Gastrocnemius medialis (tissue), 4 donors: ENCODE data around the gene SETD3. TPM values are rescaled to one million over a fixed set of nuclear protein-coding genes. Genes with fewer than 3 reads are reported as not detected.

Experiments
- ATAC-seq, 2 donors: fragments of 150-250 bp; one replicate each; pipeline ENCODE4 v1.9.1; 2016
- DNase-seq, 2 donors: peaks; one replicate each; pipeline ENCODE4 v3.0.0-alpha.2; 2019
- H3K27ac ChIP-seq, 4 donors: fragments of 200-600 bp; sonication (generic); 1 replicate in 1 of 4; 2 replicates in 3 of 4; pipeline ENCODE4 v1.5.1; 2016 to 2018; ENCODE audit warnings: mild to moderate bottlenecking in 2 of 4, moderate library complexity in 1 of 4
- H3K27me3 ChIP-seq, 3 donors: fragments of 200-600 bp; sonication (generic) in 2 of 3; 1 replicate in 1 of 3; 2 replicates in 2 of 3; pipeline versions ENCODE4 v1.5.1 to v1.6.0; 2016 to 2019; ENCODE audit warnings: mild to moderate bottlenecking in 1 of 3, moderate library complexity in 1 of 3
- H3K36me3 ChIP-seq, 2 donors: fragments of 200-600 bp; sonication (generic) in 1 of 2; one replicate each; pipeline ENCODE4 v1.5.1; 2017 to 2018
- H3K4me1 ChIP-seq, 2 donors: fragments of 200-600 bp; sonication (generic) in 1 of 2; one replicate each; pipeline ENCODE4 v1.5.1; 2016 to 2017; ENCODE audit warnings: mild to moderate bottlenecking in 2 of 2
- H3K4me3 ChIP-seq, 4 donors: fragments of 200-600 bp; sonication (generic) in 3 of 4; 1 replicate in 1 of 4; 2 replicates in 3 of 4; pipeline ENCODE4 v1.5.1; 2016 to 2019; ENCODE audit warnings: mild to moderate bottlenecking in 2 of 4
- H3K9me3 ChIP-seq, 3 donors: fragments of 200-600 bp; sonication (generic) in 2 of 3; 1 replicate in 1 of 3; 2 replicates in 2 of 3; pipeline ENCODE4 v1.5.1; 2016 to 2019
- POLR2A ChIP-seq, 2 donors: fragments of 450-650 bp; IDR thresholded peaks; one replicate each; pipeline ENCODE4 v1.6.1; 2017; ENCODE audit warnings: antibody characterized with exemption in 2 of 2, mild to moderate bottlenecking in 2 of 2, moderate library complexity in 2 of 2
- in situ Hi-C, 4 donors: fragments of 200-750 bp; cut with MboI; loops; one replicate each; pipeline versions ENCODE4 v1.15.0 to v1.8.0; 2017; ENCODE audit warnings: low sequenced_read_pairs in 4 of 4
- intact Hi-C: fragments of 100-400 bp; cut with DNase I; formaldehyde crosslinking; loops from one replicate; pipeline ENCODE4 v1.15.1; 2023; ENCODE audit warnings: low total_unique reads
- total RNA-seq, 4 donors: library from RNA; depleted of rRNA; stranded (reverse); fragments of >200 nt; gene quantifications; one replicate each; pipeline versions ENCODE4 v1.1.0 to v1.2.3, GENCODE V29; 2016
- TF ChIP-seq, protein P1 (sequence below), 5 experiments: fragments of 450-650 bp in 3 of 5; fragments of 200-600 bp in 2 of 5; sonication (generic) in 2 of 5; IDR thresholded peaks in 4 of 5; conservative IDR thresholded peaks in 1 of 5; 1 replicate in 4 of 5; 2 replicates in 1 of 5; pipeline ENCODE4 v1.5.1; 2016 to 2019; ENCODE audit warnings: antibody characterized with exemption in 5 of 5, mild to moderate bottlenecking in 3 of 5, moderate library complexity in 3 of 5

The SETD3 gene
- total RNA-seq, 4 donors from 2014 or later = 116 to 170 (median 117) TPM

DNA sequence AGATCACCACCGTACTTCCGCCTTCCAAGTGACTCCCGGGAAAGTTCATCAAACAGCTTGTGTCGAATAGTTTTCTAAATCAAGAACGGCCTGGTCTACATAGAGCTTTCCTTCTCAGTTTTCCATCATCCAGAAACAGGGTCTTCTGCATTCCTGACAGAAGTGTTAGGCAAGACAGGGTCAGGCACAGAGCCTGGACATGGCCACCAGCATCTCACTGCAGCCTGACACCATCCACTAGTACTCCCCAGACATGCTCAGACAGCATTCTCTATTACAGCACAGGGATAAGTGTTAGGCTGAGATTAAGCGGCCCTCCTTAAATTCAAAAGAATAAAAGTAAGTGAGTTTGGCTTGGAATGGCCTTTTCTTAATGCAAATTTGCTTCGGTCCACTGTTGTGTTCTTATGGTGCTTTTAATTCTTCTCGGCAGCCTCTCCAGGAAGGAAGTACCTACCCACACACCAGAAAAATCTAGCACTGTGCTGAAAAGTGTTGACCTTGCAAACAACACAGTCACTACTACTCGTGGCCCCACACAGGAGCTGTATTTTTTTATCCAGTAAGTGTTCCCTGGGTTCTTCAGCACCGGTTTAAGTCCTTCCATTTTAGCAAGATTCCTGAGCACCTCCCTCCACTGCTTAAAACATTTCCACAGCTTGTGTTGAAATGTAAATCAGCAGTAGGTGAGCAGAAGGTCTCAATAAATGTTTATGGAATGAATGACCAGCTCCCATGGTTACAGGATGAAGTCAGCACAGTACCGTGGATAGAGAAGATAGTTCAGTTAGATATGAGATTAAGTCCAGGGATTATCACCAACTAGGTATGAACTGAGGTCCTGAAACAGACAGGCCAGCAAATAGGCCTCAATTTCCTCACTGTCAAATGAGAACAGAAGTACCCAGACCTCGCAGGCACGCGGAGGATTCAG, 44.1 kb downstream of the SETD3 start:
- Histone ChIP-seq H3K36me3 (peaks cover 0 to 12% of the 10 kb centered on the region in 2 donors), H3K27ac (no peak overlapping the region), H3K4me1 (peaks cover under 1% of the 10 kb centered on the region in 2 donors), H3K9me3 (no peaks in the 10 kb centered on the region), H3K4me3 (no peak overlapping the region), H3K27me3 (no peaks in the 10 kb centered on the region)
- TF ChIP-seq, protein P1, sequence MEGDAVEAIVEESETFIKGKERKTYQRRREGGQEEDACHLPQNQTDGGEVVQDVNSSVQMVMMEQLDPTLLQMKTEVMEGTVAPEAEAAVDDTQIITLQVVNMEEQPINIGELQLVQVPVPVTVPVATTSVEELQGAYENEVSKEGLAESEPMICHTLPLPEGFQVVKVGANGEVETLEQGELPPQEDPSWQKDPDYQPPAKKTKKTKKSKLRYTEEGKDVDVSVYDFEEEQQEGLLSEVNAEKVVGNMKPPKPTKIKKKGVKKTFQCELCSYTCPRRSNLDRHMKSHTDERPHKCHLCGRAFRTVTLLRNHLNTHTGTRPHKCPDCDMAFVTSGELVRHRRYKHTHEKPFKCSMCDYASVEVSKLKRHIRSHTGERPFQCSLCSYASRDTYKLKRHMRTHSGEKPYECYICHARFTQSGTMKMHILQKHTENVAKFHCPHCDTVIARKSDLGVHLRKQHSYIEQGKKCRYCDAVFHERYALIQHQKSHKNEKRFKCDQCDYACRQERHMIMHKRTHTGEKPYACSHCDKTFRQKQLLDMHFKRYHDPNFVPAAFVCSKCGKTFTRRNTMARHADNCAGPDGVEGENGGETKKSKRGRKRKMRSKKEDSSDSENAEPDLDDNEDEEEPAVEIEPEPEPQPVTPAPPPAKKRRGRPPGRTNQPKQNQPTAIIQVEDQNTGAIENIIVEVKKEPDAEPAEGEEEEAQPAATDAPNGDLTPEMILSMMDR (IDR thresholded peaks at IDR 0.05 in 4 of 5, conservative IDR thresholded peaks at IDR 0.05 in 1 of 5) = no peak
- no peak for TF ChIP-seq POLR2A (IDR thresholded peaks at IDR 0.05)
- in situ Hi-C loops = no loop called here
- ATAC-seq = no peak
- no peak for DNase-seq
- intact Hi-C loops = no loop called here

DNA sequence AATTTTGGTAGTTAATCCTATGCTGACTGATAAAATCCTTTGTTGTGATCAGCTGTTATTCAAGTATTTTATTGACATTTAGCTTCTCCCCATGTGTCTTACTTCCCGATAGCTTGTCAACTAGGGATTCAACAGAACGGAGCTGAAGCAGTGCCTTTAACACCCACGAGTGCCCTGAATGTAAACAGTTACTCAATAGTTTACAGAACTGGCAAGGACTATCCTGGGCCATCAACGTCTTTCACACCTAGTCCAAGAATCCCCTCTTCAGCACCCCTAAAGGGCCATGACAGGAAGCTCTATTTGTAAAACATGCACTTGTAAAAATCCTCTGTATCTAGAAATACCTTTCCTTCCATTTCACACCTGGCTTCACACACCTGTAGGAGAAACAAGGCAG, 45.3 kb downstream of the SETD3 start:
- intact Hi-C loops (no loop called here), in situ Hi-C loops (no loop called here)
- DNase-seq (no peak), ATAC-seq (no peak)
- no peak overlapping the region for H3K4me3 ChIP-seq
- H3K4me1 ChIP-seq = peaks cover 4 to 8% of the 10 kb centered on the region in 2 donors
- H3K9me3 ChIP-seq = no peaks in the 10 kb centered on the region
- H3K27ac ChIP-seq = no peak overlapping the region
- TF ChIP-seq, protein P1 (IDR thresholded peaks at IDR 0.05 in 4 of 5, conservative IDR thresholded peaks at IDR 0.05 in 1 of 5) = no peak
- no peak for TF ChIP-seq POLR2A (IDR thresholded peaks at IDR 0.05)
- peaks cover 0 to 12% of the 10 kb centered on the region in 2 donors for H3K36me3 ChIP-seq
- no peaks in the 10 kb centered on the region for H3K27me3 ChIP-seq

DNA sequence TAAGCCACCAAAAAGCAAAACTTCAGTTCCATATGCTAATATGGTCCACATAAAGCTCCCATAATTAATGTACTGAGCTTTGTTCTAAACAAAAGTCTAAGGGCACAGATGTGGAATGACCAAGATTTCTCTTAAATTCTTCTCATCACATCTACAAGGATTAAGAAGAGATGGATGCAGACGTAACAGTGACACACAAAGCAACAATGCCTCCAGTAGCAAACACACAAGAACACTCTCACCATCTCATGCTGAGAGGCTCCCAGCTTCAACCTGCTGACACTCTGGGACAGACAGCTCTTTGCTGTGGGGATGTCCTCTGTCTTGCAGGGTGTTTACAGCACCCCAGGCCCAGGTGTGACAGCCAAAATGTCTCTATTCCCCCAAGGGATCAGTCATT, 48.2 kb downstream of the SETD3 start:
- no peak for ATAC-seq
- peaks cover 4 to 14% of the 10 kb centered on the region in 2 donors for H3K4me1 ChIP-seq
- H3K36me3 ChIP-seq = peaks cover 0 to 33% of the 10 kb centered on the region in 2 donors
- H3K27me3 ChIP-seq = no peaks in the 10 kb centered on the region
- intact Hi-C loops (no loop called here), in situ Hi-C loops (no loop called here)
- H3K4me3 ChIP-seq = no peak overlapping the region
- TF ChIP-seq POLR2A (IDR thresholded peaks at IDR 0.05) = no peak
- TF ChIP-seq, protein P1 (IDR thresholded peaks at IDR 0.05 in 4 of 5, conservative IDR thresholded peaks at IDR 0.05 in 1 of 5) = no peak
- H3K9me3 ChIP-seq = peaks cover 0 to 10% (median 0%) of the 10 kb centered on the region in 3 donors
- no peak overlapping the region for H3K27ac ChIP-seq
- DNase-seq = no peak

DNA sequence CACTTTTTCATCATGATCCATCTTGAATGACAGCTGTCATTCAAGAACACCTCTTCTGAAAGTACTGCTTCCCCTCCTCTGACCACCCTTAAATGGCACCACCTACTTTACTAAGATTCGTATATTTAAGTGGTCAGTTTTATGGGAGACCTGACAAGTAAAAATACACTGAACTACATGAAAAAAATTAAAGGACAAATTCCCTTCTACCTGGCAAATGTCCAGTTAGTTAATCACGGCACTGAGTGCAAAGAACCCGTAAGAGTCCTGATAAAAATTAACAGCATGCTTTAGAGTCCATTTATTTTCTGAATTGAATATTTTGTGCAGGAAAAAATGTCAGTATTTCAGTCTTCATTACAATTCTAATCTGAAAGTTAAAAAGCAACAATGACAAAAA, 48.7 kb downstream of the SETD3 start:
- Histone ChIP-seq H3K36me3 (peaks cover 0 to 37% of the 10 kb centered on the region in 2 donors), H3K4me3 (no peak overlapping the region), H3K27ac (no peak overlapping the region), H3K4me1 (peaks cover 4 to 14% of the 10 kb centered on the region in 2 donors), H3K27me3 (no peaks in the 10 kb centered on the region), H3K9me3 (peaks cover 0 to 10% (median 0%) of the 10 kb centered on the region in 3 donors)
- in situ Hi-C loops (no loop called here), intact Hi-C loops (no loop called here)
- ATAC-seq (no peak), DNase-seq (no peak)
- TF ChIP-seq, protein P1 (IDR thresholded peaks at IDR 0.05 in 4 of 5, conservative IDR thresholded peaks at IDR 0.05 in 1 of 5) = no peak
- no peak for TF ChIP-seq POLR2A (IDR thresholded peaks at IDR 0.05)
